Neural cell (in vitro differentiated cells): ENCODE results near the gene HS3ST3A1.

ENCODE experiments used
- EP300 ChIP-seq: fragments of 450-650 bp; conservative IDR thresholded peaks from 2 replicates; pipeline ENCODE4 v1.6.1; 2014; ENCODE audit warnings: antibody characterized with exemption, mild to moderate bottlenecking, moderate library complexity; ENCODE audit not compliant: poor library complexity, severe bottlenecking
- EZH2 ChIP-seq: fragments of 200-600, 300-800 bp; shearing (Covaris generic), sonication (generic); IDR thresholded peaks from 2 replicates; pipeline ENCODE4 v1.6.1; 2014; ENCODE audit warnings: antibody characterized with exemption, low read length, borderline replicate concordance, mild to moderate bottlenecking; ENCODE audit not compliant: insufficient read depth, poor library complexity, severe bottlenecking
- MXI1 ChIP-seq: fragments of 450-650 bp; conservative IDR thresholded peaks from 2 replicates; pipeline ENCODE4 v1.6.1; 2014; ENCODE audit warnings: antibody characterized with exemption, mild to moderate bottlenecking; ENCODE audit not compliant: poor library complexity, severe bottlenecking
- POLR2AphosphoS5 ChIP-seq: IDR thresholded peaks from 2 replicates; pipeline ENCODE4 v1.6.1; 2012
- RAD21 ChIP-seq: fragments of 450-650 bp; conservative IDR thresholded peaks from 2 replicates; pipeline ENCODE4 v1.6.1; 2014; ENCODE audit warnings: antibody characterized with exemption, mild to moderate bottlenecking, moderate library complexity
- SMC3 ChIP-seq: fragments of 450-650 bp; conservative IDR thresholded peaks from 2 replicates; pipeline ENCODE4 v1.6.1; 2014; ENCODE audit warnings: antibody characterized with exemption, mild to moderate bottlenecking, moderate library complexity; ENCODE audit not compliant: poor library complexity
- TAF1 ChIP-seq: IDR thresholded peaks from 2 replicates; pipeline ENCODE4 v1.6.1; 2012; ENCODE audit warnings: low read depth
- TF ChIP-seq, protein P1 (sequence below): fragments of 450-650 bp; IDR thresholded peaks from 2 replicates; pipeline ENCODE4 v1.5.1; 2014; ENCODE audit warnings: antibody characterized with exemption, mild to moderate bottlenecking, moderate library complexity; ENCODE audit not compliant: poor library complexity, severe bottlenecking

DNA sequence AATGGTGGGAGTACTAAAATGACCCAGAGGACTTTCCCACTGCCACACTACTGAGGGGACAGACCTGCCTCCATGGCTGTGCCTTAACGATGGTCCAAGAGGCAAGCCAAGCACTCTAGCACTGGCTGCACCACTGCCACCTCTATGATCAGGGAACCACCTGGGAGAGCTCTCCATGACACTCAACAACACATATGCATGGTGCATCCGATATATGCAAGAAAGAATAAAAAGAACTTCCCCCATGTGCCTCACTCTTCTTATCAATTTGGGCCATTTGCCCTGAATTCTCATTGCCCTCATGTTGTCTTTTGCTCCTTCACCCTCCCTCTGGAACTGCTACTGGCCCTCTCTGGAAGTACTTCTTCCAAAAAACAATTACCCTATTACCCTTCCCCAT is 99.5 kb downstream of the HS3ST3A1 start:
- TF ChIP-seq, protein P1, sequence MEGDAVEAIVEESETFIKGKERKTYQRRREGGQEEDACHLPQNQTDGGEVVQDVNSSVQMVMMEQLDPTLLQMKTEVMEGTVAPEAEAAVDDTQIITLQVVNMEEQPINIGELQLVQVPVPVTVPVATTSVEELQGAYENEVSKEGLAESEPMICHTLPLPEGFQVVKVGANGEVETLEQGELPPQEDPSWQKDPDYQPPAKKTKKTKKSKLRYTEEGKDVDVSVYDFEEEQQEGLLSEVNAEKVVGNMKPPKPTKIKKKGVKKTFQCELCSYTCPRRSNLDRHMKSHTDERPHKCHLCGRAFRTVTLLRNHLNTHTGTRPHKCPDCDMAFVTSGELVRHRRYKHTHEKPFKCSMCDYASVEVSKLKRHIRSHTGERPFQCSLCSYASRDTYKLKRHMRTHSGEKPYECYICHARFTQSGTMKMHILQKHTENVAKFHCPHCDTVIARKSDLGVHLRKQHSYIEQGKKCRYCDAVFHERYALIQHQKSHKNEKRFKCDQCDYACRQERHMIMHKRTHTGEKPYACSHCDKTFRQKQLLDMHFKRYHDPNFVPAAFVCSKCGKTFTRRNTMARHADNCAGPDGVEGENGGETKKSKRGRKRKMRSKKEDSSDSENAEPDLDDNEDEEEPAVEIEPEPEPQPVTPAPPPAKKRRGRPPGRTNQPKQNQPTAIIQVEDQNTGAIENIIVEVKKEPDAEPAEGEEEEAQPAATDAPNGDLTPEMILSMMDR, result no peak
- TF ChIP-seq EP300 (no peak), TAF1 (no peak), EZH2 (no peak), POLR2AphosphoS5 (no peak), MXI1 (no peak), RAD21 (no peak), SMC3 (no peak)
